Large intestine (tissue), 3 donors: ENCODE data around the gene LAMC3. TPM values are rescaled to one million over a fixed set of nuclear protein-coding genes. Genes with fewer than 3 reads are reported as not detected.

ENCODE experiments used
- DNase-seq, 2 donors: peaks; one replicate each; pipeline versions ENCODE4 v3.0.0 to v3.0.0-alpha.2; 2013
- H3K27ac ChIP-seq: one replicate; pipeline ENCODE4 v1.5.1; 2013; ENCODE audit warnings: low read length
- H3K27me3 ChIP-seq: 2 replicates; pipeline ENCODE4 v1.6.1; 2013; ENCODE audit warnings: low read length; ENCODE audit not compliant: control insufficient read depth, insufficient read depth
- H3K36me3 ChIP-seq: 2 replicates; pipeline ENCODE4 v1.6.1; 2013; ENCODE audit warnings: low read length; ENCODE audit not compliant: control insufficient read depth, insufficient read depth
- H3K4me1 ChIP-seq: one replicate; pipeline ENCODE4 v1.6.1; 2013; ENCODE audit warnings: low read length; ENCODE audit not compliant: control insufficient read depth, insufficient read depth
- H3K4me3 ChIP-seq: one replicate; pipeline ENCODE4 v1.5.1; 2013; ENCODE audit warnings: low read length
- H3K9me3 ChIP-seq: one replicate; pipeline ENCODE4 v1.6.1; 2013; ENCODE audit warnings: mild to moderate bottlenecking, low read depth, low read length, moderate library complexity; ENCODE audit not compliant: control insufficient read depth
- WGBS: methylation state at CpG from one replicate; pipeline ENCODE4 v1.1.5; 2013; ENCODE audit warnings: low lambda C conversion rate; ENCODE audit not compliant: insufficient coverage; 5-methylcytosine and 5-hydroxymethylcytosine counted together
- polyA plus RNA-seq: library from polyadenylated mRNA; unstranded; fragments of 120-200 nt; gene quantifications from one replicate; pipeline ENCODE4 v1.2.1, GENCODE V29; 2013

Gene LAMC3
- polyA plus RNA-seq, 1 donor: 0.66 TPM

DNA sequence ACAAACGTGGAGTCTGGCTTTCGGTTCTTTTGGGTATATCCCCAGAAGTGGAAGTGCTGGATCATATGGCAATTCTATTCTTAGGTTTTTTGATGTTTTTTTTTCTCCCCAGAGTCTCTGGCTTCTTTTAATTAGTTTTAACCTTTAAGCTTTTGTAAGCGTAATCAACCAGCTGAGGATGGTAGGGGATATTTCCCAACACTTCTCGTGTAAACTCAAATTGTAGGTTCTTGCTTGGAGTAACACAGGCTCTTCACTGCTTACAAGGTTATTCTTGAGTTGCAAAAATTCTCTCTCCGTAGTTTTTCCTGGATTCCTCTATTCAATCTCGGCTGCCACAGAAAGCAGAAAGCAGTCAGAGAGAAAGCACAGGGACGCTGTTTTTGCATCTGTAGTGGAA is 11.9 kb downstream of the LAMC3 start:
- Histone ChIP-seq H3K27me3 (peaks cover 13% of the 10 kb centered on the region), H3K36me3 (no peaks in the 10 kb centered on the region), H3K4me1 (no peaks in the 10 kb centered on the region), H3K9me3 (no peaks in the 10 kb centered on the region), H3K27ac (no peak overlapping the region), H3K4me3 (no peak overlapping the region)
- no peak for DNase-seq
- 85% methylated on average over 3 of the region's 7 CpGs for WGBS

DNA sequence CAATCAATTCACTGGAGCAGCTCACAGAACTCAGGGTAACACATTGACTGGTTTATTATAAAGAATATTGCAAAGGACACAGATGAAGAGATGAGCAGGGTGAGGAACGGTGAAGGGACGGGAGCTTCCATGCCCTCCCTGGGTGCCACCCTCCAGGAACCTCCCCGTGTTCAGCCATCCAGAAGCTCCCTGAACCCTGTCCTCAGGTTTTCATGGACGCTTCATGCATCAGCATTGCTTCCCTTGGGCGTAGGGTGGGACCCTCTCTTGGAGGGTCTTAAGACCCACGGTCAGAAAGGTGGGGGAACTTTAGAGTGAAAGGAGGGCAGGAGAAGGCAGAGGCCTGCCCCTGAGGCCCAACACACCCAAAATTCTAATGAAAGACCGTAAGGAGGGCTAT is 12.8 kb downstream of the LAMC3 start:
- H3K36me3 ChIP-seq: no peaks in the 10 kb centered on the region
- no peaks in the 10 kb centered on the region for H3K4me1 ChIP-seq
- WGBS: no CpG with 5 or more reads among the region's 7 CpGs
- H3K27ac ChIP-seq: no peak overlapping the region
- H3K27me3 ChIP-seq: peaks cover 7% of the 10 kb centered on the region
- no peak overlapping the region for H3K4me3 ChIP-seq
- DNase-seq: no peak
- H3K9me3 ChIP-seq: no peaks in the 10 kb centered on the region

GRCh38 chr9:131024978-131025868 is 16.2 kb downstream of the LAMC3 start:
- no peaks in the 10 kb centered on the region for H3K4me1 ChIP-seq

DNA sequence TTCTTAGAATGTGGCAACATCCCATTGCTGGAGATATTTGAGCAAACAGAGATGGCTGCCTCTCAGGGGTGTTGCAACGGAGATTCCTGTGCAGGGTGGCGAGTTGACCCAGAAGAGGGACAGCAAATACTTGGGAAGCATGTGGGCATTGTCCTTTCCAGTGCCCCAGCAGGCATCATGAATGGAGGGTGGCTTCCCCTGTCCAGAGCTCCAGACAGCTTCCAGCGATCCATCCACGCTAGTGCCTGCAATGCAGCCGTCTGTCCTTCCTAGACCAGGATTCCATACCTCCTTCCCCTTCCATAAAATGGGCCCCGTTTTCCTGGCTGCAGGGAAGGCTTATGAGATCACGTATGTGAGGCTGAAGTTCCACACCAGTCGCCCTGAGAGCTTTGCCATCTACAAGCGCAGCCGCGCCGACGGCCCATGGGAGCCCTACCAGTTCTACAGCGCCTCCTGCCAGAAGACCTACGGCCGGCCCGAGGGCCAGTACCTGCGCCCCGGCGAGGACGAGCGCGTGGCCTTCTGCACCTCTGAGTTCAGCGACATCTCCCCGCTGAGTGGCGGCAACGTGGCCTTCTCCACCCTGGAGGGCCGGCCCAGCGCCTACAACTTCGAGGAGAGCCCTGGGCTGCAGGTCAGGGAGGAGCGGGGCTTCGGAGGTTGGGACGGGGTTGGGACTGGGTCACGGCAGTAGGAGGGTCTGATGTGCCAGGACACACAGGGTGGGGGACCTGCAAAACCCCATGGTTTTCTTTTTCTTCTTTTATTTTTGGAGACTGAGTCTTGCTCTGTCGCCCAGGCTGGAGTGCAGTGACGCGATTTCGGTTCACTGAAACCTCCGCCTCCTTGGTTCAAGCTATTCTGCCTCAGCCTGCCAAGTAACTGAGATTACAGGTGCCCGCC is 17.2 kb downstream of the LAMC3 start:
- Histone ChIP-seq H3K9me3 (no peaks in the 10 kb centered on the region), H3K4me1 (no peaks in the 10 kb centered on the region), H3K27ac (no peak overlapping the region), H3K36me3 (no peaks in the 10 kb centered on the region), H3K27me3 (no peaks in the 10 kb centered on the region), H3K4me3 (no peak overlapping the region)
- WGBS: 97% methylated on average over 5 of the region's 40 CpGs
- DNase-seq: no peak

More at GRCh38 chr9:131024978-131025868, 16.2 kb downstream of the LAMC3 start:
- Histone ChIP-seq H3K9me3 (no peaks in the 10 kb centered on the region), H3K36me3 (no peaks in the 10 kb centered on the region), H3K27me3 (no peaks in the 10 kb centered on the region), H3K27ac (no peak overlapping the region), H3K4me3 (no peak overlapping the region)
- 90% methylated on average over 7 of the region's 15 CpGs for WGBS
- DNase-seq: no peak

DNA sequence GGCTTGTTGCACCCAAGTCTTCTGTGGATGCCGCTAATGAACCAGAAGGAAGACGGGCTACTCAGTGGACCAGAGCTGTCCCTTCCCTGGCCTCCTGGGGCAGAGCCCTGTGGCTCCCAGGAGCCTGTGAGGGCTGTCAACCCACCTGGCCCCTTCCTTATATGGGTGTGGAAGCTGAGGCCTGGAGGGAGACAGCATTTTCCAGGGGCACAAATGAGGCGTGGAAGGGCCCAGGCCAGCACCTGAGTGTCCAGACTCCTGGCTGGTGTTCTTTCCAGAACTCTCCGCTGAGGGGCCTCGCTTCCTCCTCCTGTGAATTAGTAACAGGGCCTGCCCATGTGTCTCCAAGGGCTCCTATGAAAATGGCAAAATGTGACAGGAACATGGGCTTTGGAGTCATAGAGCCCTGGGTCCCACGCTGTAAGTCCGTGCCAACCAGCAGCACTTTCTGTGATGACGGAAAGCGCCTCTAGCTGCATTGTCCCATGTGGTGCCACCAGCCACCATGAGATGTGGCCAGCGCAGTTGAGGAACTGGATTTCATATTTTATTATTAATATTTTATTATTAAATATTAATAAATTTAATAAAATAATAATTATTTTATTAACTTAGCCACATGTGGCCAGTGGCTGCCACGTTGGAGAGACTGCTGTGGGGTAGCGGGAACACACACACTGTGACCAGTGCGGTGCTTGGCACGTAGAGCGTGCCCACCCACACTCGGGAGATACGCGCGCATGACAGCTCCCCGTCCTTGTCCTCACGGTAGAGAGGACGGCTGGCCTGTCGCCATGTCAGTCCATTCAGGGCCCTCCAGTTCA is 18.3 kb downstream of the LAMC3 start:
- no peak for DNase-seq
- Histone ChIP-seq H3K27me3 (no peaks in the 10 kb centered on the region), H3K9me3 (no peaks in the 10 kb centered on the region), H3K4me3 (no peak overlapping the region), H3K4me1 (no peaks in the 10 kb centered on the region), H3K27ac (no peak overlapping the region), H3K36me3 (no peaks in the 10 kb centered on the region)
- no CpG with 5 or more reads among the region's 23 CpGs for WGBS

DNA sequence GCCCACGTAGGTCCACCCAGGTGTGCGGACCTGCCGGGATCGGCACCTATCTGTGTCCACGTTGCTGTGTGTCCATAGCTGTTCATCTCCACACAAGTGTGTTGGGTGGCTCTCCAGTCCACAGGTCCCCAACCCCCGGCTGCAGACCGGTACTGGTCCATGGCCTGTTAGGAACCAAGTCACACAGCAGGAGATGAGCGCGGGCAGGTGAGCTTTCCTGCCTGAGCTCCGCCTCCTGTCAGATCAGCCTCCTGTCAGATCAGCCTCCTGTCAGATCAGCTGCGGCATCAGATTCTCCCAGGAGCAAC is 18.9 kb downstream of the LAMC3 start:
- Histone ChIP-seq H3K4me1 (no peaks in the 10 kb centered on the region), H3K27ac (no peak overlapping the region), H3K36me3 (no peaks in the 10 kb centered on the region), H3K27me3 (no peaks in the 10 kb centered on the region), H3K9me3 (no peaks in the 10 kb centered on the region), H3K4me3 (no peak overlapping the region)
- no peak for DNase-seq
- no CpG with 5 or more reads among the region's 11 CpGs for WGBS

DNA sequence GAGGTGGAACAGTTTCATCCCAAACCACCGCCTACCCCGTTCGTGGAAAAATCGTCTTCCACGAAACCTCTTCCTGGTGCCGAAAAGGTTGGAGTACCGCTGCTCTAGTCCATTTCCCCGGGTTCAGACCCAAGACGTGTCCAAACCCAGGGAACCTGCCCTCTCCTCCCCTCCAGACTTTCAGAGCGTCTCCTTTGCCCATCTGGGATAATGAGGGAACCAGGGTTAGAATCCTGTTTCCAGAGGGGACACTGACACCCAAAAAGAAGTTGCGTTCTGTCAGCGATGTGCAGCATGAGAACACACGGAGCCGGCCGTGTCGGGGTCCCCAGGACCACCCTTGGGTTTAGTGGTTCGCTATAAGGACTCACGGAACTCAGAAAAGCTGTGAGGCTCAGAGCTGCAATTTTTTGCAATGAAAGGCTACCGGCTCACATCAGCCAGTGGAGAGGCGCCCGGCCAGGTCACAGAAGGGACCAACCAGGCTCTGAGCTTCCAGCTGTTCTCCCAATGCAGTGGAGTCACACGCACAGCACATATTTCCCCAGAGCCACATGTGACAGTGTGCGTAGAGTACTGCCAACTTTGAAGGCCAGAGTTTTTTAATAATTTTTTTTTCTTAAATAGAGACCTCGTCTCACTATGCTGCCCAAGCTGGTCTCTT is 19.4 kb downstream of the LAMC3 start:
- DNase-seq: no peak
- Histone ChIP-seq H3K9me3 (no peaks in the 10 kb centered on the region), H3K27ac (no peak overlapping the region), H3K4me1 (no peaks in the 10 kb centered on the region), H3K4me3 (no peak overlapping the region), H3K27me3 (no peaks in the 10 kb centered on the region), H3K36me3 (no peaks in the 10 kb centered on the region)
- WGBS: 90% methylated on average over 2 of the region's 24 CpGs

GRCh38 chr9:131028931-131029573 is 20.1 kb downstream of the LAMC3 start:
- WGBS: 100% methylated on average over 1 of the region's 14 CpGs
- Histone ChIP-seq H3K27me3 (no peaks in the 10 kb centered on the region), H3K36me3 (no peaks in the 10 kb centered on the region), H3K4me3 (no peak overlapping the region), H3K27ac (no peak overlapping the region), H3K9me3 (no peaks in the 10 kb centered on the region), H3K4me1 (no peaks in the 10 kb centered on the region)
- DNase-seq: no peak

DNA sequence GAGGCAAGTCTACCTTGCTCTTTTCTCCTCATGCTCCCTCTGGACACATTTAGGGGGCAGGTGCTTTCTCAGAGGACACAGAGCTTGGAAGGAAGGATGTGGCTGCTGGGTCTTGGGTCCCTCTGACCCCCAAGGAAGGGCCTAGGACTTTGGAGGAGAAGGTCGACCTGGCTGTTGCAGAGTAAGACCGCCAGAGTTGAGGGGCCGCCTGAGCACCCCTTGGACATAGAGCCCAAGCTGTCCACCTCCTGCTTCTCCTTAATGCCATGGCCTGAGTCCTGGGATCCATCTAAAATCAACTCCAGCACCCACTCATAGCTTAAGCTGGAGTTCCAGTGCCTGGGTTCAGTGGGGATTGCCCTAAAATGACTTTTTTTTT is 20.6 kb downstream of the LAMC3 start:
- Histone ChIP-seq H3K9me3 (no peaks in the 10 kb centered on the region), H3K27me3 (no peaks in the 10 kb centered on the region)
- no peak for DNase-seq

More for the DNA sequence above, 20.6 kb downstream of the LAMC3 start:
- Histone ChIP-seq H3K27ac (no peak overlapping the region), H3K4me3 (no peak overlapping the region), H3K4me1 (no peaks in the 10 kb centered on the region), H3K36me3 (no peaks in the 10 kb centered on the region)
- WGBS: no CpG with 5 or more reads among the region's 3 CpGs
